Measurements from ENCODE around the gene SLC22A2. TPM values are rescaled to one million over a fixed set of nuclear protein-coding genes. Genes with fewer than 3 reads are reported as not detected.
"Not testable (repeated sequence)": the region's sequence is repeated elsewhere in the genome, so short reads cannot be mapped to it uniquely, and the experiment has no call there.

The SLC22A2 gene
- total RNA-seq (not detected), polyA plus RNA-seq (not detected)

DNA sequence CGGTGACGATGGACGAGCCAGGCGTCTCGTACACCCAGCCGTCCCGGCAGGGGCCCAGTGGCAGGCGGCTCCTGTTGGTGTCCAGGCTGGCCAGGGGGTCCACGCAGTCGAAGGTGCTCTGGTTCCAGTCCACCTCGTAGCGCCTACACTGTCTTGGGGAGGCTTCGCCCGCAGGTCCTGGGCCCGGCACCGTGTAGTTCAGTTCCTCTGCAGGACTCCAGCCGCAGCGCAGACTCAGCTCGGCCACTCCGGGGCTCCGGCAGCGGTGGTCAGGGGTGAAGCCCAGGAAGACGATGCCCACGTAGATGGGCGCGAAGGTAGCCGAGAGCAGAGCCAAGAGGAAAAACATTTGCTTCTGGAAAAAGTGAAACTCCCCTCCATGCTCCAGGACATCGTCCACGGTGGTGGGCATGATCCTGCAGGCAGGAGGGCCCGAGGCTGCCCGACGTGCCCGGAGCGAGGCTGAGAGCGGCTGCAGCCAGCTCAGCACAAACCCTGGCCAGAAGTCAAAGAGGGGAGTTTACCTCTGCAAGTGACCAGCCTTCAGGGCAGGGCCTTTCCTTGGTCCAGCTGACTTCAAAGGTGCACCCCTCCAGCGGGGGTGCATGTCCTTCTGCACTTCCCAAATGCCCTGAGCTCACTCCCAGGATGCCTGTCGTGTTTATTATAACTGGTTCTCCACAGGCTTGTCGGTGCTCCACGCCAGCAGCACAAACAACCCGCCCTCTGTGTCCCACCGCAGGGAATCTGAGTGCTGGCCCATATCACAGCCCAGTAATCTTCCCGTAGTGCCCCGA, at the start of gene SLC22A2:
TSS of gene SLC22A2 (minus strand) at position 476 of the 797 bp plus-strand sequence. CDS start at position 412, 64 bp downstream.
- Mint-ChIP-seq H3K36me3 (no peaks in the 10 kb centered on the region), H3K27ac (no peak within 1 kb of the TSS), H3K4me3 (no peak within 1 kb of the TSS), H3K9me3 (no peaks in the 10 kb centered on the region), H3K27me3 (peaks cover 15% of the 10 kb centered on the region in 2 donors), H3K4me1 (no peaks in the 10 kb centered on the region)
- H3K4me3 ChIP-seq (ENCODE audit: low read length in 2 of 2): no peak within 1 kb of the TSS
- ChIA-PET POLR2A (ENCODE audit: partially characterized antibody) (no interaction called here), CTCF (ENCODE audit: partially characterized antibody) (no interaction called here)
- intact Hi-C loops (cut with micrococcal nuclease): no loop called here
- DNase-seq: no peak
- no peaks in the 10 kb centered on the region for H3K27me3 ChIP-seq (ENCODE audit: insufficient read depth, low read length)
- no peaks in the 10 kb centered on the region for H3K36me3 ChIP-seq (ENCODE audit: insufficient read depth, low read length)
- H3K9me3 ChIP-seq (ENCODE audit: control insufficient read depth in 1 of 2, low read length in 2 of 2): no peaks in the 10 kb centered on the region
- no peak within 1 kb of the TSS for H3K27ac ChIP-seq (ENCODE audit: low read depth, low read length)
- no peaks in the 10 kb centered on the region for H3K4me1 ChIP-seq (ENCODE audit: insufficient read depth, low read length)

DNA sequence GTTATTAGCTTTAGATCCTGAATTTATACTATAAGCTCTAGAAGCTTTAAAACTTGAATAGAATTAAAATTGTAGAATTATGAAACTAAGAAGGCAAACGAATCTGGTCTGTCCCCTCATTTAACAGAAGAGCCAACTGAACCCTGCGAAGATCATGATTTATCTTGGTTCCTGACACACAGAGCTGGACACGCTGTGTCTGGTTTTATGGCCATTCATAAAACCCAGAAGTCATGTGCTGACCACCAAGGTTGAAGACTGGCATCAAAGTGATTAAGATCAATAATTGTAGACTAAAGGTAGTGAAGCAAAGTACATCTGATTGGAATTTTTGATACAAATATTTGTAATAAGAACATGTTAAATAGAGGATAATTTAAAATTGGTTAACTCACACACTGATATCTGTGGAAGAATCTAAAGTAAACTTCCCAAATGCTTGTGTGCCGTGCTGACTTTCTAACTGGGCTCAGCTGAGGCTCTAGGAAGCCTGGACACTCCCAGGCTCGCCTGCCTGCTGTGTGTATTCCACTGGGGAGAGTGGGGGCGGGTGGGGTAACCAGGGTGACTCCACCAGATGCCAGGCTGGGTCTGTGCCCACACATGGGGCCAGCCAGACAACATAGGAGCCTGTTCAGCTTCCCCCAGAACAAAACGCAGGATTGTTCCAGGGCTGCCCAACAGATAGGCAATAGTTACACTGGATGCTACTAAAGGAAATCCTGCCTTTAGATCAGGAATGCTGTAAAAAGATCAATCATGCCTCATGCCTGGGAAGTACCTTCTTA, 47.5 kb upstream of the SLC22A2 start:
- H3K4me1 ChIP-seq (ENCODE audit: insufficient read depth, low read length): no peaks in the 10 kb centered on the region
- intact Hi-C loops (cut with micrococcal nuclease): no loop called here
- DNase-seq: no peak
- no peaks in the 10 kb centered on the region for H3K36me3 ChIP-seq (ENCODE audit: insufficient read depth, low read length)
- Mint-ChIP-seq H3K27ac (peak overlapping the region in 1 of 7 donors; percentile 2), H3K4me3 (no peak overlapping the region), H3K9me3 (peaks cover 6 to 39% (median 22%) of the 10 kb centered on the region in 8 donors), H3K36me3 (peaks cover 1 to 4% of the 10 kb centered on the region in 2 donors), H3K27me3 (peaks cover 5 to 12% of the 10 kb centered on the region in 2 donors), H3K4me1 (no peaks in the 10 kb centered on the region)
- H3K9me3 ChIP-seq (ENCODE audit: control insufficient read depth in 1 of 2, low read length in 2 of 2): no peaks in the 10 kb centered on the region
- H3K4me3 ChIP-seq (ENCODE audit: low read length in 2 of 2): no peak overlapping the region
- H3K27ac ChIP-seq (ENCODE audit: low read depth, low read length): no peak overlapping the region
- ChIA-PET POLR2A (ENCODE audit: partially characterized antibody) (no interaction called here), CTCF (ENCODE audit: partially characterized antibody) (interaction anchor here (1.0 kb wide), 1 partner anchor 214 kb away, joined by 3 read pairs; no protein-coding TSS in a partner anchor)
- no peaks in the 10 kb centered on the region for H3K27me3 ChIP-seq (ENCODE audit: insufficient read depth, low read length)

DNA sequence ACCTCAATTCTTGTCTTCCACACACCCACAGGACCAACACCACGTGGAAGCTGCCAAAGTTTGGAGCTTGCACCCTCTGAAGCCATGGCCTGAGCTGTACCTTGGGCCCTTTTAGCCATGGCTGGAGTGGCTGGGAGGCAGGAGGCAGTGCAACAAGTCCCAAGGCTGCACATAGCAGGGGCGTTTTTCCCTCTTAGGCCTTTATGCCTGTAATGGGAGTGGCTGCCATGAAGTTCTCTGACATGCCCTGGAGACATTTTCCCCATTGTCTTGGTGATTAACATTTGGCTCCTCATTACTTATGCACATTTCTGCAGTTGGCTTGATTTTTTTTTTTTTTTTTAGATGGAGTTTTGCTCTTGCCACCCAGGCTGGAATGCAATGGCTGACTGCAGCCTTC, 45.2 kb upstream of the SLC22A2 start:
- peaks cover 4 to 11% of the 10 kb centered on the region in 2 donors for H3K27me3 Mint-ChIP-seq
- no peak overlapping the region for H3K4me3 Mint-ChIP-seq
- H3K4me1 Mint-ChIP-seq: peaks cover 0 to 6% (median 0%) of the 10 kb centered on the region in 4 donors
- no peak overlapping the region for H3K27ac ChIP-seq (ENCODE audit: low read depth, low read length)
- H3K36me3 Mint-ChIP-seq: no peaks in the 10 kb centered on the region
- no peaks in the 10 kb centered on the region for H3K27me3 ChIP-seq (ENCODE audit: insufficient read depth, low read length)
- peaks cover 0 to 17% (median 5%) of the 10 kb centered on the region in 8 donors for H3K9me3 Mint-ChIP-seq
- POLR2A ChIA-PET (ENCODE audit: partially characterized antibody): no interaction called here
- H3K36me3 ChIP-seq (ENCODE audit: insufficient read depth, low read length): no peaks in the 10 kb centered on the region
- intact Hi-C loops (cut with micrococcal nuclease): no loop called here
- H3K9me3 ChIP-seq (ENCODE audit: control insufficient read depth in 1 of 2, low read length in 2 of 2): no peaks in the 10 kb centered on the region
- DNase-seq: no peak
- no peak overlapping the region for H3K4me3 ChIP-seq (ENCODE audit: low read length in 2 of 2)
- H3K27ac Mint-ChIP-seq: no peak overlapping the region
- H3K4me1 ChIP-seq (ENCODE audit: insufficient read depth, low read length): no peaks in the 10 kb centered on the region
- CTCF ChIA-PET (ENCODE audit: partially characterized antibody): no interaction called here

DNA sequence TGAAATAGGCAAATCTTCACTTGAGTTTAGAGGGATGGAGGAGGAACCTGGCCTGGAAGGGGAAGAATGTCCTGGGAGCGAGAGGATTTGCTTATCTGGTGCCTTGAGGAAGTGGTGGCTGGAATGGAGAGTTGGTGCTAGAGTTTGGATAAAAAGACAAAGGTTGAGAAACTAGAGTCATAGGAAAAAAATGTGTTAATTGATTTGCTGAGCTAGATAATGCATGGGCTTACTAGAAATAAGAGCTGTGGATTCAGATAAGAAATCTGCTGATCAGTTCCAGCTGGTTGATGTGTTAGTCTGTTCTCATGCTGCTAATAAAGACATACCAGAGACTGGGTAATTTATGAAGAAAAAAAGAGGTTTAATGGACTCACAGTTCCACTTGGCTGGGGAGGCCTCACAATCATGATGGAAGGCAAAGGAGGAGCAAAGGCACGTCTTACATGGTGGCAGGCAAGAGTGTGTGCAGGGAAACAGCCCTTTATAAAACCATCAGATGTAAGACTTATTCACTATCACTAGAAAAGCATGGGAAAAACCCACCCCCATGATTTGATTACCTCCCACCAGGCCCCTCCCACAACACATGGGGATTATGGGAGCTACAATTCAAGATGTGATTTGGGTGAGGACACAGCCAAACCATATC, 43.9 kb upstream of the SLC22A2 start:
- H3K4me3 Mint-ChIP-seq; H3K27ac Mint-ChIP-seq; H3K4me1 Mint-ChIP-seq; H3K27ac ChIP-seq (ENCODE audit: low read depth, low read length); H3K36me3 ChIP-seq (ENCODE audit: insufficient read depth, low read length); H3K4me1 ChIP-seq (ENCODE audit: insufficient read depth, low read length); H3K27me3 ChIP-seq (ENCODE audit: insufficient read depth, low read length); POLR2A ChIA-PET (ENCODE audit: partially characterized antibody); intact Hi-C loops (cut with micrococcal nuclease); H3K4me3 ChIP-seq (ENCODE audit: low read length in 2 of 2); H3K36me3 Mint-ChIP-seq; H3K9me3 ChIP-seq (ENCODE audit: control insufficient read depth in 1 of 2, low read length in 2 of 2); DNase-seq; H3K27me3 Mint-ChIP-seq; CTCF ChIA-PET (ENCODE audit: partially characterized antibody): not testable (repeated sequence)
- H3K9me3 Mint-ChIP-seq: peaks cover 0 to 14% (median 2%) of the 10 kb centered on the region in 8 donors

DNA sequence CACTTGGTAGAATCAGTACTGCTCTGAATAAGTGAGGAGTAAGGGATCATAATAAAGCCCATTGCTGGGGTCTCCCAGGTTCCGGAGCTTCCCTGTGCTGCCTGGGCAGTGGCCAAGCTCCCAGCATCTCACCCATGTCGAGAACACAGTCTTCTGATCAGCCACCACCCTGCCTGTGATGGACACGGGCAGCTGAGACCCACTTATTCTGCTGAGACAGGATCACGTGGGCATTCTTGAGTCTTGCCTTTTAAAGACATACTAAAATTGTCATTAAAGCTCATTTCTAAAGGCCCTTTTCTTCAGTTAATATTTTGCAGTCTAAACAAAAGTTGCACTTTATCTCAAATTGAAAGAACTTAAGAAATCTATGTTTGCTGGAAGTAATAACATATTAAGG, 42.7 kb upstream of the SLC22A2 start:
- Mint-ChIP-seq H3K36me3 (no peaks in the 10 kb centered on the region), H3K4me1 (peaks cover 0 to 6% (median 0%) of the 10 kb centered on the region in 4 donors), H3K9me3 (peaks cover 0 to 13% (median 2%) of the 10 kb centered on the region in 8 donors), H3K4me3 (no peak overlapping the region), H3K27ac (no peak overlapping the region), H3K27me3 (peaks cover 0 to 11% of the 10 kb centered on the region in 2 donors)
- H3K4me3 ChIP-seq (ENCODE audit: low read length in 2 of 2): no peak overlapping the region
- H3K27ac ChIP-seq (ENCODE audit: low read depth, low read length): no peak overlapping the region
- DNase-seq: no peak
- ChIA-PET CTCF (ENCODE audit: partially characterized antibody) (no interaction called here), POLR2A (ENCODE audit: partially characterized antibody) (no interaction called here)
- no peaks in the 10 kb centered on the region for H3K36me3 ChIP-seq (ENCODE audit: insufficient read depth, low read length)
- no peaks in the 10 kb centered on the region for H3K27me3 ChIP-seq (ENCODE audit: insufficient read depth, low read length)
- no peaks in the 10 kb centered on the region for H3K4me1 ChIP-seq (ENCODE audit: insufficient read depth, low read length)
- H3K9me3 ChIP-seq (ENCODE audit: control insufficient read depth in 1 of 2, low read length in 2 of 2): no peaks in the 10 kb centered on the region
- intact Hi-C loops (cut with micrococcal nuclease): no loop called here

DNA sequence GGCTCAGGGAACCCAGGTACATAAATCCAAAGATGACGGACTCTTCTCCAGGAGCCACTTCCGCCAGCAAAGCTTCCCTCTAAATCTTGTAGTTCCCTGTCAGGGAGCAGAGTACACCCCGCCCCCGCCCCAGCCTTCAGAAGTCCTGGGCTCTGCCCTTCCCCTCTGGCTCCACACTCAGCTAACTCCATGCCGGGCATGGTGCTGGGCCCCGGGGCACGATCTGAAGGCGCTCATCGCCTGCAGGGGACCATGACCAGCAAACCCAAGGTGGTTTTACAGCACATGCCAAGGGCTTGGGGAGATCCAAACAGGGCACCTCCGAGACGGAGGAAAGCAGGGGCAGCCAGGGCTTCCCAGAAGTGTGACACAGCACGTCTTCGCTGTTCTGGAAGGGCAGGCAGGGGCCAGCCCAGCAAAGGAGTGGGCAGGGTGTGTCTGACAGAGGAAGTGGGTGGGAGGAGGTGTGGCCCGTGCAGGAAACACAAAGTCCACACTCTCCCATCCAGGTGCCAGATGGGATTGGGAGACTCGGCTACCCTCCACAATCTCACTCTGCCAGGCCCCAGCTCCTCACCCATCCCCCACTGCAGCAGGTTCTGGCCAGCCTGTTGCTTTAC, 41.6 kb upstream of the SLC22A2 start:
- Histone ChIP-seq H3K27me3 (ENCODE audit: insufficient read depth, low read length) (no peaks in the 10 kb centered on the region), H3K4me1 (ENCODE audit: insufficient read depth, low read length) (no peaks in the 10 kb centered on the region), H3K36me3 (ENCODE audit: insufficient read depth, low read length) (no peaks in the 10 kb centered on the region), H3K4me3 (ENCODE audit: low read length in 2 of 2) (no peak overlapping the region), H3K27ac (ENCODE audit: low read depth, low read length) (no peak overlapping the region), H3K9me3 (ENCODE audit: control insufficient read depth in 1 of 2, low read length in 2 of 2) (no peaks in the 10 kb centered on the region)
- Mint-ChIP-seq H3K4me1 (peaks cover 0 to 6% (median 0%) of the 10 kb centered on the region in 4 donors), H3K9me3 (peaks cover 0 to 10% (median 2%) of the 10 kb centered on the region in 8 donors), H3K27ac (no peak overlapping the region), H3K36me3 (no peaks in the 10 kb centered on the region), H3K27me3 (peaks cover under 1 to 9% of the 10 kb centered on the region in 2 donors), H3K4me3 (no peak overlapping the region)
- CTCF ChIA-PET (ENCODE audit: partially characterized antibody): no interaction called here
- DNase-seq: no peak
- POLR2A ChIA-PET (ENCODE audit: partially characterized antibody): no interaction called here
- intact Hi-C loops (cut with micrococcal nuclease): no loop called here

DNA sequence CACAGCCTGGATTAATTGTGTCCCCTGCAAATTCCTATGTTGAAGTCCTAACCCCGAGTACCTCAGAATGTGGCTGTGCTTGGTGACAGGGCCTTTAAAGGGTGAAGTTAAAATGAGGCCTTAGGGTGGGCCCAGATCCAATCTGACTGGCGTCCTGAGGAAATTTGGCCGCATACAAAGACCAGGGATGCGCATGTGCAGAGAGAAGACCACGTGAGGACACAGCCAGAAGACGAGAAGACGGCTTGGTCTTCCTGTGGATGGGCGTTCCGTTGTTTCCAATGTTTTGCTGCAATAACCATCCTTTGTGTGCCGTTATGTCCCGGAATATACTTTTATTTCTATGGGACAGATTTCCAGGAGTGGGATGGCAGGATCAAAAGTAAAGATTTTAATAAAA, 40.9 kb upstream of the SLC22A2 start:
- no peak for DNase-seq
- H3K4me1 Mint-ChIP-seq: peaks cover 0 to 6% (median 0%) of the 10 kb centered on the region in 4 donors
- CTCF ChIA-PET (ENCODE audit: partially characterized antibody): no interaction called here
- no peaks in the 10 kb centered on the region for H3K9me3 ChIP-seq (ENCODE audit: control insufficient read depth in 1 of 2, low read length in 2 of 2)
- no peaks in the 10 kb centered on the region for H3K36me3 ChIP-seq (ENCODE audit: insufficient read depth, low read length)
- intact Hi-C loops (cut with micrococcal nuclease): no loop called here
- H3K9me3 Mint-ChIP-seq: peaks cover 0 to 10% (median 2%) of the 10 kb centered on the region in 8 donors
- peak overlapping the region in 1 of 8 donors; percentile 7 for H3K4me3 Mint-ChIP-seq
- POLR2A ChIA-PET (ENCODE audit: partially characterized antibody): no interaction called here
- no peak overlapping the region for H3K4me3 ChIP-seq (ENCODE audit: low read length in 2 of 2)
- no peaks in the 10 kb centered on the region for H3K4me1 ChIP-seq (ENCODE audit: insufficient read depth, low read length)
- H3K36me3 Mint-ChIP-seq: no peaks in the 10 kb centered on the region
- no peak overlapping the region for H3K27ac Mint-ChIP-seq
- H3K27me3 ChIP-seq (ENCODE audit: insufficient read depth, low read length): no peaks in the 10 kb centered on the region
- H3K27ac ChIP-seq (ENCODE audit: low read depth, low read length): no peak overlapping the region
- peaks cover 3 to 8% of the 10 kb centered on the region in 2 donors for H3K27me3 Mint-ChIP-seq
